Astrocyte of the cerebellum (primary cell): ENCODE data around the gene SGPP2.

Source experiments
- DNase-seq: peaks from one replicate; pipeline ENCODE4 v3.0.0-alpha.2; 2011; ENCODE audit warnings: low read depth
- H3K4me3 ChIP-seq: 2 replicates; pipeline ENCODE4 v1.5.1; 2011; ENCODE audit warnings: mild to moderate bottlenecking, low read depth, low read length, moderate library complexity
- CTCF ChIP-seq: IDR thresholded peaks from 2 replicates; pipeline ENCODE4 v1.5.1; 2012; ENCODE audit warnings: low read length, low read depth, moderate library complexity, mild to moderate bottlenecking; ENCODE audit errors: missing control alignments
- in situ Hi-C: cut with HindIII; loops from 2 replicates; pipeline ENCODE4 v1.10.0; 2017; ENCODE audit warnings: low sequenced_read_pairs

Gene SGPP2

GRCh38 chr2:222526480-222527277 is 102.3 kb downstream of the SGPP2 start:
- TF ChIP-seq CTCF: no peak
- in situ Hi-C loops: no loop called here

GRCh38 chr2:222532315-222532714 is 108.0 kb downstream of the SGPP2 start:
- TF ChIP-seq CTCF: no peak
- no peak overlapping the region for H3K4me3 ChIP-seq
- in situ Hi-C loops: no loop called here
- DNase-seq: no peak

More at GRCh38 chr2:222526480-222527277, 102.3 kb downstream of the SGPP2 start:
- H3K4me3 ChIP-seq: no peak overlapping the region
- DNase-seq: no peak

GRCh38 chr2:222535477-222535876 is 111.1 kb downstream of the SGPP2 start:
- H3K4me3 ChIP-seq: no peak overlapping the region
- in situ Hi-C loops: no loop called here
- TF ChIP-seq CTCF: no peak
- no peak for DNase-seq

- in situ Hi-C loops: no loop called here
- no peak for DNase-seq
- no peak for TF ChIP-seq CTCF
- no peak overlapping the region for H3K4me3 ChIP-seq
Measured at GRCh38 chr2:222538535-222538934, 114.2 kb downstream of the SGPP2 start.

- TF ChIP-seq CTCF: no peak
- DNase-seq: no peak
- in situ Hi-C loops: no loop called here
- no peak overlapping the region for H3K4me3 ChIP-seq
Measured at GRCh38 chr2:222544661-222545060, 120.3 kb downstream of the SGPP2 start.

GRCh38 chr2:222545823-222546795 is 121.8 kb downstream of the SGPP2 start:
- in situ Hi-C loops: no loop called here
- no peak overlapping the region for H3K4me3 ChIP-seq
- TF ChIP-seq CTCF: no peak
- no peak for DNase-seq
